Suppressor macrophage treated with lipopolysaccharide for 4 hours (primary cell): ENCODE measurements around the gene ITGA3.
"Not testable (repeated sequence)": the region's sequence is repeated elsewhere in the genome, so short reads cannot be mapped to it uniquely, and the experiment has no call there.

Source experiments
- DNase-seq: peaks from one replicate; pipeline ENCODE4 v3.0.0-alpha.2; 2020

The ITGA3 gene

DNA sequence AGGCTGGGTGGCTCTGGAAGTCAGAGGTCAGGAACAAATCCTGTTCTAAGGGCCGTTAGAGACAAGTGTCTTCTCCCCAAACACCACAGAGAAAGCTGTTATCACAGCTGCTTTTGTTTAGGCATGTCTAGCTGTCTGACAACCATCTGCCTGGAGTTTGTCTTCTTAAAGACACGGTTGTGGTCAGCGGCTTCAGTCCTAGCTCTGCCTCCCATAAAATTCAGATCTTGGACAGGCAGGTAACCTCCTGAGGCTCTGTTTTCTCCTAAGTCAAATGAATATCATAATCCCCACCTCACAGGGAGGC, 2.3 kb upstream of the ITGA3 start:
- no peak for DNase-seq

- DNase-seq, result no peak
Measured at GRCh38 chr17:50055055-50055425, 870 bp upstream of the ITGA3 start.

DNA sequence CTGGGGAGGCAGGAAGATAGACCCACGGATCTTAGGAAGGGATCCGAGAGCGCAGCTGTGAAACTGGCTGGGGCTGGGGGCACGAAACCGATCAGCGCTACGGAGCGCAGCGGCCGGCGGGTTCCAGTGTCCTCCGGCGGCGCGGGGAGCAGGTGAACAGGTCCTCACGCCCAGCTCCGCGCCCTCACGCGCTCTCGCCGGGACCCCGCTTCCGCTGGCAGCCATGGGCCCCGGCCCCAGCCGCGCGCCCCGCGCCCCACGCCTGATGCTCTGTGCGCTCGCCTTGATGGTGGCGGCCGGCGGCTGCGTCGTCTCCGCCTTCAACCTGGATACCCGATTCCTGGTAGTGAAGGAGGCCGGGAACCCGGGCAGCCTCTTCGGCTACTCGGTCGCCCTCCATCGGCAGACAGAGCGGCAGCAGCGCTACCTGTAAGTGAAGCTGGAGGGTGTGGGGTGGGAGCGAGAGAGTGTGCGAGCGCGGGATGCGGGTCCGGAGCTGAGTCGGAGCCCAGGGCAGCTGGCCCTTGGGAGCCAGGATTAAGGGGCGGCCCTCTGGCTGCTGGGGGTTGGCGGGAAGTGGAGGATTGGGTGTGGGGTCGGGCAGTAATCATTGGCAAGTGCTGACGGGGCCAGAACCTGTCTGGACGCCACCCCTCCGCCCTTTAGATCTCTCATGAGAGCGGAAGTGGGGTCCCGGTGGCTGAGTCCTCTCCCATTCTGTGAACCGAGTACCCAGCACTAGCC, 479 bp downstream of the ITGA3 start:
- DNase-seq, result no peak

DNA sequence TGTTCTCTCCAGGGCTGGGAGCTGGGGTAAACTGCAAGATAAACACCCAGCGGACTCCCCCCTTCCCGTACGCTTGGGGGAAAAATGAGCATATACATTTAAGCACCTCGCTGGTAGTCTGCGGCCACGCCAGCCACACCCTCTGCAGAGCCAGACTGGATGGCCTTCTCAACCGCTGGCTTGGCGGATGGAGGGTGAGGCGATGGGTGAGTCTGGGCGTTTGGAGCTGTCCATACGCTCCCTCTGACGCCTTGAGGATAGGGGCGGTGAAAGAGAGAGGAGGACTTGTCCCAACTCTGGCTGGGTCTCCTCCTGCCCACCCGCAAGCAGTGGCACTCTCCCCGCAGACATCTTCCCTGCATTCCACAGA, 1.0 kb downstream of the ITGA3 start:
- no peak for DNase-seq

DNA sequence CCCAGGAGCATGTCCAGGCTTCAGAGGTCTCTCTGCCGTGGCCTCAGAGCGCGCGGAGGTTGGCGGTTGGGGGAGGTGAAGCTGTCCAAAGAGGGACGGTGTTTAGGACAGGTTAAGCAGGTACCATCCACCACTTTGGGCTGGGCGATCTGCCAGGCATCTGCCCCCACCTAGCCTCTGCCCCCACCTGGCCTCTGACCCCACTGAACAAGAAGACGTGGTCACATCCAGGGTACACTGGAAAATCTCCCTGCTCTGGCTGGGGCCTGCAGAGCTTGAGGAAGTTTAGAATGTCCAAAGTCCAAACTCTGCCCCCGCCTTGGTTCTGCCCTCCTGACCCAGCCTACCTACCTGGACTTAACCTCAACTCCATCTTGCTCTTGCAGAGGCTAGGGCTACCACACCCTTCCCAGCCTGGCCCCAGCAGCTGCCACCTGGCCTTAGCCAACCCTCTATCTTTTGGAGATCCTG, 1.6 kb downstream of the ITGA3 start:
- DNase-seq, result no peak

DNA sequence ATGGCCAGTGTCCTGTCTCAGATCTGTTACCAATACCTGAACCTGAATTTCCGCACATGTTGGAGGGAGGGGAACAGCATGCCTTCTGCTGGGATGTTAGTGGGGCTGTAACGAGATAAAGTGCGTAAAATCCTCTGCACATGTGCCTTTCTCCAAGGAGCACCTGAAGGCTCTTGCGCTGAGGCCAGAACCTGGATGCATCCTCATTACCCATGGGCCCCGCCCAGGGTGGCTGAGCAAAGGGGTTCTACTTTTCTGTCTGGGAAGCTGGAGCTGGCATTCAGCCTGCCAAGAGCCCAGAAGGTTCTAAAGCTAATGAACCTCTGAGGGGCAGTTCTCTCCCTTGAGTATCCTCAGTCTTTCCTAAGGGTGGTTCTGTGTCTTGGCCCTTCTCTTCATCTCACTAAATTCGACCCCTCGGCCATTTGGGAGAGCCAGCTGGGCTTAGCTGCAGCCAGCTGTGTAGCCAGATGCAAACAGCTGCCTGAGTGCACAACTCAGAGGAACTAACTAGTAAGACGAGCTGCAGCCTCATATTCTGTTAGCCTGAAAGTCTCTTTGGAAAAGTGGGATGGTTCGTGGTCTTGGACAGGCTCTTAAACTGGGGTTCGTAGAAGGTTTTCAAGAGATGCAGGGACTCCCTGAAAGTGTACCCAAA, 2.5 kb downstream of the ITGA3 start:
- DNase-seq, result no peak

- DNase-seq, result no peak
Measured at GRCh38 chr17:50059256-50059655, 3.3 kb downstream of the ITGA3 start.

DNA sequence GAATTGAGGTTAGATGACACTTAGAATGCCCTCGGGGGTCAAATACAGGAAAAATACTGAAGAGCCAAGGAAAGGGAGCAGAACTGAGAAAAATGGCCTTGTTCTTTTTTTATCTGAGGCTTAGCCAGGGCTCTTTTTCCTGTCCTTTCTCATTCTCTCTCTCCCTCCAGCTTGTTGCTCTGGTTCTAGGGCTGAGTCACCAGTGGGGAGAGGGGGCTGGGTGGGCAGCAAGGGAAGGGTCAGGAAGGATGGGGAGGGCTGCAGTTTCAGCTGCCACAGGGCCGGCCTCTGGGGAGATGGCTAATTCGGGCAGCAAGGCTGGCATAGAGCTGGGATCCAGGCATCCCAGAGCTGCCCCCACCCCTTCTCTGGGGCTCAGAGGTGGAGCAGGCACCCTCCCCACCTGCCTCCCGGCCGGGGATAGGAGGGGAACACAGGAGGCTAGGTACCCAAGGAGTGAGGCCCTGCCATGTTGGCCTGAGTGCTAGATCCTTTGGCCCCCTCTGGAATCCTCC, 3.9 kb downstream of the ITGA3 start:
- DNase-seq, result no peak

GRCh38 chr17:50060951-50061712, 5.2 kb downstream of the ITGA3 start:
- DNase-seq, result no peak

GRCh38 chr17:50061713-50062045, 5.8 kb downstream of the ITGA3 start:
- DNase-seq, result not testable (repeated sequence)

DNA sequence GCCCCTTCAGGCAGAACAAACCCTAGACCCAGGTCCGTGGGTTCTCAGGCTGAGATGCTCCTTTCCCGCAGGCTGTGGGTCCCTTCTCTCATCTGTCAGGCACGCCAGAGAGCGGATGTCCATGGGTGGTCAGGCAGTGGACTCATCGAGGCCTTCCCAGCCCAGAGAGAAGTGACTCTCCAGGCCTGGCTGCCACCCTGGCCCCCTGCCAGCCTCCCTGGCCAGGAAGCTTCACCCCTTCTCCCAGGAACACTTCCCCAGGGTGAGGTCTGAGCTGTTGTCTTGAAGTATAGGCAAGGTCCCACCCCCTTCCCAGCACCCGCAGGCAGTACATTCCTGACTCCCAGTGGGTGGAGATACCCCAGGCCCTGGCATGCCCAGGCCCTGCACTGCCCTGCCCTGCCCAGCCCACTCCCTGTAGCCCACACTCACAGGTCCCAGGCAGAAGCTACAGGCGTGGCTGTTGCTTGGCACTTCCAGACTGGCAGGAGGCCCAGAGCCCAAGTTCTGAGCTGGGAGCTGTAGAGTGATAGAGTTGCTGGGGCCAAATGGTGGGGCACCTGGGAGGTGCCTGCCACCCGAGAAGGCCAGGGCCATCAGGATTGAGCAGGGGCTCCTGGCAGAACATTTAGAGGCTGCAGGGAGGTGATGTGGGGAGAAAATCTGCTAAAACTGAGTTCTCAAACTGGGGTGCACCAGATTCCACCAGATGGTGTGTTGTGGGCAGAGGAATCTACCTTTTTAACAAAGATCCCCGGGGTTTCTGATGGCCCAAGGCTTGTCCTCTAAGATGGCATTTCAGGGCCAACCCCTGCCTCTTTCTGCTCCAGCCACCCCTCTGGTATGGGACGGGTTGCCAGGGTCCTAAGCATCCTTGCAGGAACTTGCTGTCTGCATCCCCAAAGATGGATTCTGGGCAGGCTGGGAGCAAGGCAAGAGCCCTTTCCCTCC, 6.7 kb downstream of the ITGA3 start:
- DNase-seq, result no peak

DNA sequence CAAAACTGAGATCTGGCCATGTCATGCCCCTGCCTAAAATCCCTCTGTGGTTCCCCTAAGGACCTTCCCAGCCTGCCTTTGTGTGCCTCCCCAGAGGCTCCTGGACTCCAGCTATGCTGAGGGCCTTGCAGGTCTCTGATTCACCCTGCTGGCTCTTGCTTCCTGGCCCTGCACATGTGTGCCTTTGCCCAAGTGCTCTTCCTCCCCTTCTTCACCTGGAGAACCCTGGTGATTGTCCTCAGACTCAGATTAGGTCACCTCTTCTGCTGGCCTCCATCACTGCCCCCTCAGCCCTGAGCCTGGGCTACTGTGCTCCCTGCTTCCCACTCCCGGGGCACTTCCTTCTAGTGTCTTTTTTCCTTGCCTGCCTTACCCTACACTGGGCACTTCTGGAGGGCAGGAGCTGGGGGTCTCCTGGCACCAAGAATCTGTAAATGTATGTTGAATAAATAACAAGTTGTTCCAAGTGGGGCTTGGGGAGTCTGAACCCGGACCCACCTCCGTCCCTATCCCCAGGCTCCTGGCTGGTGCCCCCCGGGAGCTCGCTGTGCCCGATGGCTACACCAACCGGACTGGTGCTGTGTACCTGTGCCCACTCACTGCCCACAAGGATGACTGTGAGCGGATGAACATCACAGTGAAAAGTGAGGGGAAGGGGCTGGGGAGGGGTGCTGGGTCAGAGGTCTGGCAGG, 7.8 kb downstream of the ITGA3 start:
- no peak for DNase-seq

DNA sequence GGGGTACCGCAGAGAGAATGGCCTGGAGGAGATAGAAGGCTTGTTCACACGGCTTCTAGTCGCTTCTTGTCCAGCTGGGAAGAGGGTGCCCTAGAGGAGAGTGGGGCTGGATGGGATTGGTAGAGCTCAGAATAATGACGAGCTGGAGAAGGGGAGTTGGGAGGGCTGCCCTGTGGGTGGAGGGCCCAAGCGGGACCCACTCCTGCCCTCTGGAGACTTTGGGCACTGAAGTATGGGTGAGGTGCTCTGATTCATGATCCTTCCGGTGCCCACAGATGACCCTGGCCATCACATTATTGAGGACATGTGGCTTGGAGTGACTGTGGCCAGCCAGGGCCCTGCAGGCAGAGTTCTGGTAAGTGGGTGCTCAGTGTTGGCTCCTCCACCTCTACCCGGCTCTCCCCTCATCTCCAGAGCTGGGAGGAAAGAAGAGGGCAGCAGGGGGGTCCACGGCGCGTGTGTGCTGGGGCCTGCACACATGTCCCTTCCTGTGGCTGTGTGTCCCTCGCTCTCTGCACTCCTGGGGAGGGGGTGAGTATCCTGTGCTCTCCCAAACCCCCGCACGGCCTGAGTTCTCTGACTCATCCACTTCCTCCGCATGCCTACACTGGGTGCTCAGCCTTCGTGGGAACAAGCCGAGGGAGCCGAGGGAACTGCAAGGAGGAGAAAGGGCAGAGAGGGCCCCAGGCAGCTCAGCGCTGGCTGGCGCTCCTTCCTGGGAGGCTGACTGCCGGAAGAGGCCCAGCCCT, 8.5 kb downstream of the ITGA3 start:
- peak; percentile 78 for DNase-seq

DNA sequence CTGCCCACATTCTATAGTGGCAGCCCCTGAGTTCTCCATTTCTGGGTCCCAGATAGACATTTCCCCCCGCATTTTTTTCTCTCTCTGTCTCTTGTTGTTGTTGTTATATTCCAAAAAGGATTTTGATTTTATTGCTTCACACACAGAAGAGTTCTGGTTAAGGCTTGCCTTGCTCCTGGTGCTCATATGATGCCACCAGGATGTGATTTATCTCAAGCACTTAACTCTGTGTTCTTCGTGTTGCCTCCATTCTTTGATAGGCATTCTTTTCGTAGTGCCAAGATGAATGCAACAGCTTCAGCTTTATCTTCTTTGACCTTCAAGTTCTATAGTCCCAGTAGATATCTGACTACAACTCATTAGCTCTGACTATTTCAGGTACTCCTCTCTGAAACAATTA, 9.1 kb downstream of the ITGA3 start:
- no peak for DNase-seq

DNA sequence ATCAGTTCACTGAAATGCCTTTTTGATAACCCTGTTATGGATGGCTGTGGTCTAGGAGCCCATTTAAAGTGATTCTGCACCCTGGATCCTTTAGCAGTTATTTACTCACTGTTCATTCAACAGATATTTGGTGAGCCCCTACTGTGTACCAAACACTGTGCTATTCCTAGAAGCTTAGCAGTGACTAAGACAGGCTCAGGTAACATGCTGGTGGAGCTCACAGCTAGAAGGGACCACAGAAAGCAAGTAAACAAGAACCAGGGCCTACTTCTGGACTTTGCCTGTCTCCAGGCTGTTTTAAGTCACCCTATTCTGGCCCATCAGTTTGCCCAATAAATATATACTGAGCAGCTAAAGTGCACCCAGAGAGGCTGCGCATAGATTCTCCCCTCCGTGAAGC, 11.1 kb downstream of the ITGA3 start:
- no peak for DNase-seq

- no peak for DNase-seq
Measured at GRCh38 chr17:50067996-50068395, 12.1 kb downstream of the ITGA3 start.

GRCh38 chr17:50070908-50071680, 15.2 kb downstream of the ITGA3 start:
- no peak for DNase-seq

DNA sequence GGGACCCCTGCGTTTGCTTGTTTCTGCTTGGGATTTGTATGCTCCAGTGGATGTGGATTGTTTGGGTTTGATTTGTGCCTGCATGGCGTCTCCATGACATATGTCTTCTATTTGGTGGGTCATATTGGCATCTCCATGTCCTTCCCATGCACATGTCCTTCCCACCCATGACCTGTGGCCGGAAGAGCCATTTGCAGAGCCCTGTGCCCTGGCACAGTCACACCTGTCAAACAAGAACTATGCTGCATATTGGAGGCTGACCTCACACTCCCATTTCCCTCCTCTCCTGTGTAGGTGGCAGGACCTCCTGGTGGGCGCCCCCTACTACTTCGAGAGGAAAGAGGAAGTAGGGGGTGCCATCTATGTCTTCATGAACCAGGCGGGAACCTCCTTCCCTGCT, 15.8 kb downstream of the ITGA3 start:
- no peak for DNase-seq

- DNase-seq, result no peak
Measured at GRCh38 chr17:50072130-50072529, 16.2 kb downstream of the ITGA3 start.

GRCh38 chr17:50072925-50073324, 17.0 kb downstream of the ITGA3 start:
- DNase-seq, result no peak

DNA sequence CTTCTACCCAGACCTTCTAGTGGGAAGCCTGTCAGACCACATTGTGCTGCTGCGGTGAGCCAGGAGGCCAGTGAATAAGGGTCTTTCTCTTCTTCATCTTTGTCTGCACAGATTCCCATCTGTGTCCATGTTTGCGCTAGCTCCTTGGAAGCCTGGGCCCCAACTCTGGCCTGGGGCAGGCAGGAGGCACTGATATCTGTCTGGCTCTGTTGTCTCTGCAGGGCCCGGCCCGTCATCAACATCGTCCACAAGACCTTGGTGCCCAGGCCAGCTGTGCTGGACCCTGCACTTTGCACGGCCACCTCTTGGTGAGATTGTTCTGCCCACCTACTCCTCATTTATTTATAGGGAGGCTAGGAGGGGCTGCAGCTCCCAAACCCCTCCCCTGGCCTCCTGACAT, 18.3 kb downstream of the ITGA3 start:
- no peak for DNase-seq
